ENCODE data around the gene UNC13C.
"Not testable (repeated sequence)": the region's sequence is repeated elsewhere in the genome, so short reads cannot be mapped to it uniquely, and the experiment has no call there.

The UNC13C gene

GRCh38 chr15:54312528-54312927, 334.3 kb downstream of the UNC13C start:
- DNase-seq, result no peak

DNA sequence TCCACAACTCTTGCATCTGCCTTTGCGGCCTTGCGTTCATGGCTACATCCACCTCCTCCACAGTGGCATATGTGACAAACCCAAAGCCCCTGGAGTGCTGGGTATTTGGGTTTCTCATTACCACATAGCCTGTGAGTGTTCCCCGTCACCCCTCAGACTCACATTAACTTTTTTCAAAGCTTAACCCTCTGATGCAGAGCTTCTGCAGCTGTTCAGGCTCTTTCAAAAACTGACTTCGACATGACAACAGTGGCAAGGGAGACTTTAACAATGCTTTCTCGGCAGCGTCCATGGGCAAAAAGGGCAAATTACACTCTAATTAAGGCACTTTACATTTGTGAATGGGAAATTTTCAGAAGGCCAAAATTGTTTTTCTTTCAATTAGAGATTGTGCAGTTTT, 343.2 kb downstream of the UNC13C start:
- DNase-seq, result no peak

GRCh38 chr15:54322341-54322740, 344.1 kb downstream of the UNC13C start:
- DNase-seq, result no peak

- DNase-seq, result no peak
Measured at GRCh38 chr15:54345301-54345700, 367.1 kb downstream of the UNC13C start.

DNA sequence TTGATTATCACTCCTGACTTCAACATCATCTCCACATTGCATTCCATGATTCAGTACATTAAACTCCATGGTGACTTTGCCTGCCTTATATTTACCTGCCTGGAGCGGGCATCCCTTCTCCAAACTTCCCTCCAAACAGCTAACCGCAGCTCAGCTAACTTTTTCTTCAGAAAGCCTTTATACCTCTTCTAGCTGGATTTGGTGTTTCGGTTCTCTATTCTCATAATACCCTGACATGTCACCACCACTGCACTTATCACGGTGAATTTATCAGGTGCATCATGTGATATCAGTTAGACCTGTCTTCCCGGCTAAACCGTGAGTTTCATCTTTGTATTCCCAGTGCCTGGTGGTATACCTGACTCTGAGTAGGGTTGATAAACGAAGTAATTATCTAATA, 367.6 kb downstream of the UNC13C start:
- no peak for DNase-seq

DNA sequence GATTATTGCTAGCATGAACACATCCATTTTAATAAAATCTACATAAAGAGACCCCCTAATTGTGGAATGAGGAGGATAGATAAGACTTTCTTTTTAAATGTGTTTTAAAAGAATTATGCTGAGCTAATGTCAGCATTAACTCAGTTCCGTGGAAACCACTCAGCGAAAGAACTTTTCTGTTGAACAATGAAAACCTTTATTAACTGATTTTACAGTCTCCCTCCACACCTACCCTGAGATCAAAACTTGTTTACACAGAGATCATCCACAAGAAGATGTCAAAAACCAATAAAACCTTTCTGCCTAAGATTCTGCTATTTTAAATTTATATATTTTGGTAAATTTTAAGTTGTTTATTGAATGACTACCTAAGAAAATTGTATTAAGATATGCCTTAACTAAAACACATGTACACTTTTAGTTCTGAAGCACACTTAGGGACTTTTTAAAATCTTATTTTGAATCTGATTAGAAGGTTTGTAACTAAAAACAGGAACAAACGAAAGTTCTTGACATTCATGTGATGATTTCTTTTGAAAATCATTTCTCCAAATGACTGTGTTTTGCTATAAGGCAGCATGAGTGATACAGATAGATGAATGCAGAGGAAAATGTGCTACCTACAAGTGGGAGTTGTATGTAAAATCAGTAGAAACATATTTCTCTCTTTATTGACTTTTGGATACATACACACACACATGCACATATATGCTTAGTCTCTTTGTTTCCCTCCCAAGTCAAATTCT, 369.0 kb downstream of the UNC13C start:
- no peak for DNase-seq

DNA sequence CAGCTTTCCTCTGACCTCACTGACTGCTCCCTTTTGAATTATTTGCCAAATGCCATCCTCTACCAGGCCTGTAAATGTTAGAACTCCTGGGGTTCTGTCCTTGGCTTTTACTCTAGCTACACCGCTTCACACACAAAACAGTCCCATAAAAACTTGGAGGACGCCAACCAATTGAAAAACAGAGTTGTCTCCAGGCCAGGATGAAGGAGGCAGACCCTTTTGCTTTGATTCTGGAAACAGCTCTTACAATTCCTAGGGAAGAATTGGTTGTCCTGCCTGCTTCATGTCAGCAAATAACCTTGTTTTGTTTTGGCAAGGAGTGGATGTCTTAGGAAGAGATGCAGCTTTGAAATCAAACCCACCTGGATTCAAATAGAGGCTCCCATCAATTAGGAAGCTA, 375.5 kb downstream of the UNC13C start:
- no peak for DNase-seq

- no peak for DNase-seq
Measured at GRCh38 chr15:54354341-54354740, 376.1 kb downstream of the UNC13C start.

DNA sequence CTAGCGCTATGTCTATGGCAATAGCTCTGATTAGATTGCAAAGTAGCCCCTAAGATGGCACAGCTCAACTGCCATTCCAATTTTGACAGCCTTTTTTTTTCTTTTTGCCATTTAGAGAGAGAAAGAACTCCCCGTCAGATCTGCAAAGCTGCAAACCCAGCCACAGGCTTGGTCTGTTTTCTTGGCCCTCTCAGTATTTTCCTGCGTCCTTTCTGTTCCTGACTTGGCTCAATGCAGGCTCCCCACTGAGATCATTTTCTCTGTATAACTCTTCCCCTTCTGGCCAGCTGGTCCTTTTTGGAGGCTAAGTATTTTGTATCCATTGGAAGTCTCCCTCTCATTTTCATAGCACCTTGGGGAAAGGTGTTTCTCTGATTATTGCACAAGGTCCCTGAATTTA, 386.7 kb downstream of the UNC13C start:
- no peak for DNase-seq

DNA sequence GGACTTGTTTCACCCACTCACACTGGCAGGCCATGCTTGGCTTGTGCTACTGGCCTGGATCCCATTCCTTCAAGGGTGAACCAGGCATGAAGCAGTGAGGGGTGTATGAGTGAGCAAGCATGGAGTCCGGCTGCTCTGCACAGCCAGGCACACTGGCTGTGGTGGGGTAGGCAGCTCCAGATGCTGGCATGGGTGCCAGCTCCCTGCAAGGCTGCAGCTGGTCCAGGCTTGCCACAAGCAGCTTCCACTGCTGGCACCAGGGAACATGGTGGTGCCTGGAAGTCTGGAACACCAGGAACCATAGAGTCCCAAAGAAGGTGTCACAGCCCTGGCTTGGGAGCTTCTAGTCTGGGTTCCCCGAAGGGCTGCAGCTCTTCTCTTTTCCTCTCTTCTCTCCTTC, 395.1 kb downstream of the UNC13C start:
- DNase-seq, result no peak

- no peak for DNase-seq
Measured at GRCh38 chr15:54374184-54374952, 396.1 kb downstream of the UNC13C start.

- no peak for DNase-seq
Measured at GRCh38 chr15:54387799-54388198, 409.6 kb downstream of the UNC13C start.

- no peak for DNase-seq
Measured at GRCh38 chr15:54388746-54389145, 410.5 kb downstream of the UNC13C start.

GRCh38 chr15:54410481-54410880, 432.2 kb downstream of the UNC13C start:
- DNase-seq, result no peak

DNA sequence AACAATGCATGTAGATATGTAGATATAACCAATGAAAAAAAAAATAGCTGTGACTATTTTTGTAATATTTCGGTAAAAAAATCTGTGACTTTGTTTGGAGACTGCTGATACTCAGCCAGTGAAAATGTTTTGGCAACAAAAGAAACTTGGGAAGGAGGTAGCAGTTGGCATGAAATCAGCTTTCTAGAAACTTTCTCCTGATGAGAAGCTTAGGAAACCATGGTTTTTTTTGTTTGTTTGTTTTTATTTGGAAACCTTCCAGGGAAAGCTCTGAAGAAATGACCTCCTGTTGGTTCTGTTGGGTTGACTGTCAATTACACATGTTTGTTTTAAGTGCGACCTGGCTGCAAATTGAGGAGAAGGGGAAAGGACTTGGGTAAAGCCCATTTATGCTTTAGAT, 445.9 kb downstream of the UNC13C start:
- no peak for DNase-seq

DNA sequence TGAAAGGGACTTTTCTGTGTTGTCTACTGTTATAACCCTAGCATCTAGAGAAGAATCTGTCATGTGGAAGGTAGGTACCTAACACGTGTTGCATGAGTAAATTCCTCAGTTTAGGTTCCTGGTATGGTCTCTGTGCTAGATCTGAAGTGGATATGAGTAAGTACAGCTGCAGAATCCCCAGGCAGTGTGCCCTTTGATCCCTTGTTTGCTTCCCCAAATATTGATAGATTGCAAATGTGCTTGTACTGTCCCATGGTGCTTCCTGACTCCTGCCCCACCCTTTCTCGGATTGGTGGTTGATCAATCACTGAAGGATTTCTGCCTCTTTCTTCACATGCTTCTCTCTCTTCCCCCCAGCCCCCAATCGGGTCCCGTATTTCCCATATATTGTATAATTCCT, 450.4 kb downstream of the UNC13C start:
- DNase-seq, result no peak

- DNase-seq, result not testable (repeated sequence)
Measured at GRCh38 chr15:54450288-54450687, 472.0 kb downstream of the UNC13C start.

DNA sequence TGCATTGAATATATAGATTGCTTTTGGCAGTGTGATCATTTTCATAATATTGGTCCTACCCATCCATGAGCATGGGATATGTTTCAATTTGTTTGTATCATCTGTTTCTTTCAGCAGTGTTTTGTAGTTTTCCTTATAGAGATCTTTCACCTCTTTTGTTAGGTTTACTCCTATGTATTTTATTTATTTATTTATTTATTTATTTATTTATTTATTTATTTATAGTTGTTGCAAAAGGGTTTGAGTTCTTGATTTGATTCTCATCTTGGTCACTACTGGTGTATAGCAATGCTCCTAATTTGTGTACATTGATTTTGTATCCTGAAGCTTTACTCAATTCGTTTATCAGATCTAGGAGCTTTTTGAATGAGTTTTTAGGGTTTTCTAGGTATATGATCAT, 478.2 kb downstream of the UNC13C start:
- no peak for DNase-seq

DNA sequence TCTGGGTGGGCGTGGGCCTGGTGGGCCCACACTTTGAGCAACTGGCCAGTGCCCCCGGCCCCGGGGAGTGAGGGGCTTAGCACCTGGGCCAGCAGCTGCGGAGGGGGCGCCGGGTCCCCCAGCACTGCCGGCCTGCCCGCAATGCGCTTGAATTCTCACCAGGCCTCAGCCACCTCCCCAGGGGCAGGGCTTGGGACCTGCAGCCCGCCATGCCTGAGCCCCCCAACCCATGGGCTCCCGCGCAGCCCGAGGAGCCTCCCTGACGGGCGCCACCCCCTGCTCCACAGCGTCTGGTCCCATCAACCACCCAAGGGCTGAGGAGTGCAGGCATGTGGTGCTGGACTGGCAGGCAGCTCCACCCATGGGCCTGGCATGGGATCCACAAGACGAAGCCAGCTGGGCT, 484.3 kb downstream of the UNC13C start:
- DNase-seq, result no peak

GRCh38 chr15:54481819-54482218, 503.6 kb downstream of the UNC13C start:
- DNase-seq, result no peak

DNA sequence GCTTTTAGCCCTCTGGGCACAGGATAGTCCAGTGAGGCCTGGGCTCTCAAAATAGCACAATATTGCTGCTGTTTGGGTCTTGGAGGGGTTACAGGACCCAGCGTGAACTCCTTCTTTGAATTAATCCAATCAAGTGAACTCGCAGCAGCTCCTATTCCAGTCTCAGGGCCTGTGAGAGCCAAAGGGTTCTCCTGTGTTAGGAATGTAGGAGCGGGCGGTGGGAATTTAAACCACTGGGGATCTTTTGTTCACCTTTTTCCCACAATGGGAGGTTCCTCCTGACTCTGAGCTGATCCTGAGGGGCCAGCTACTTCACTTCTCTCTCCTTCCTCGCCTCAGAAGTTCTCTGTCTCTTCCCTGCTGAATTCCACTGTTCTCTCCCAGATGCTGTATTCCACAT, 504.0 kb downstream of the UNC13C start:
- DNase-seq, result no peak

DNA sequence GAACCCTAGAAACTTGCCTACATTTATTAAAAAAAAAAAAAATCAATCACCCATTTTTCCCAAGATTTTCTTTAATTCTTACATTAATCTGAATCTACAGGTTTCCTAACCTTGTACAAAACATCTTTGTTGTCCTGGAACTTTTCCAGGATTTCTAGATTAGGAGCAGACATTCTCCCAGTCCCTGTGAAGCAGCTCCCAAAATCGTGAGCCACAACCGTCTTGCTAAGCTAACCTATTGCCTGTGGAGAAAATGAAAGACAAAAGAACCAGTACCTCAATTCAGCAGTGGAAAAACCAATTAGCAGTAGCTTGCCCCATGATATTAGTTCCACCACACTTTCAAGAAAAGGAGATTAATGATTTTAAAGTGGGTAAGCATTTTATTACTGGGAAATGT, 522.1 kb downstream of the UNC13C start:
- no peak for DNase-seq

- no peak for DNase-seq
Measured at GRCh38 chr15:54502416-54503075, 524.3 kb downstream of the UNC13C start.

GRCh38 chr15:54504695-54505094, 526.5 kb downstream of the UNC13C start:
- DNase-seq, result no peak
